Liver (tissue), 9 donors: Measurements from ENCODE around the gene ERC1. TPM values are rescaled to one million over a fixed set of nuclear protein-coding genes. Genes with fewer than 3 reads are reported as not detected.

Experiments used
- DNase-seq: peaks from one replicate; pipeline ENCODE4 v3.0.0-alpha.2; 2017; ENCODE audit warnings: low spot score
- H3K27ac ChIP-seq, 2 donors: one replicate each; pipeline ENCODE4 v1.7.0; 2013; ENCODE audit warnings: inconsistent platforms in 2 of 2, low read length in 2 of 2, control low read depth in 1 of 2, low read depth in 1 of 2, mild to moderate bottlenecking in 1 of 2
- H3K27me3 ChIP-seq, 4 donors: one replicate each; pipeline versions ENCODE4 v1.6.1 to v1.7.0; 2013; ENCODE audit warnings: low read length in 3 of 4, inconsistent platforms in 1 of 4, mild to moderate bottlenecking in 1 of 4, moderate library complexity in 1 of 4; ENCODE audit not compliant: control insufficient read depth in 4 of 4, insufficient read depth in 4 of 4
- H3K36me3 ChIP-seq, 4 donors: one replicate each; pipeline versions ENCODE4 v1.6.1 to v1.7.0; 2013; ENCODE audit warnings: low read length in 3 of 4, mild to moderate bottlenecking in 3 of 4, low read depth in 1 of 4, moderate library complexity in 1 of 4; ENCODE audit not compliant: control insufficient read depth in 4 of 4, insufficient read depth in 3 of 4
- H3K4me1 ChIP-seq, 4 donors: one replicate each; pipeline versions ENCODE4 v1.6.1 to v1.7.0; 2013; ENCODE audit warnings: low read length in 3 of 4, mild to moderate bottlenecking in 3 of 4, moderate library complexity in 1 of 4; ENCODE audit not compliant: control insufficient read depth in 4 of 4, insufficient read depth in 4 of 4
- H3K4me3 ChIP-seq, 3 donors: one replicate each; pipeline versions ENCODE4 v1.6.1 to v1.7.0; 2013; ENCODE audit warnings: low read length in 3 of 3, control low read depth in 1 of 3, low read depth in 1 of 3, mild to moderate bottlenecking in 1 of 3
- H3K9ac ChIP-seq, 2 donors: one replicate each; pipeline ENCODE4 v1.7.0; 2013; ENCODE audit warnings: low read length in 2 of 2, mild to moderate bottlenecking in 2 of 2, moderate library complexity in 2 of 2, control low read depth in 1 of 2, low read depth in 1 of 2
- H3K9me3 ChIP-seq, 4 donors: one replicate each; pipeline versions ENCODE4 v1.6.1 to v1.7.0; 2013; ENCODE audit warnings: low read length in 3 of 4; ENCODE audit not compliant: control insufficient read depth in 4 of 4
- EGR1 ChIP-seq, 2 donors: IDR thresholded peaks; 2 replicates each; pipeline ENCODE4 v1.6.1; 2016 to 2018; ENCODE audit warnings: antibody characterized with exemption in 2 of 2, low read depth in 2 of 2
- FOXA1 ChIP-seq: IDR thresholded peaks from 2 replicates; pipeline ENCODE4 v1.6.1; 2016; ENCODE audit warnings: antibody characterized with exemption
- FOXA2 ChIP-seq: IDR thresholded peaks from 2 replicates; pipeline ENCODE4 v1.6.1; 2016; ENCODE audit warnings: antibody characterized with exemption
- GABPA ChIP-seq, 2 donors: IDR thresholded peaks in 1 of 2; conservative IDR thresholded peaks in 1 of 2; 2 replicates each; pipeline ENCODE4 v1.6.1; 2016; ENCODE audit warnings: antibody characterized with exemption in 2 of 2, mild to moderate bottlenecking in 1 of 2, moderate library complexity in 1 of 2
- HNF4A ChIP-seq, 2 donors: conservative IDR thresholded peaks; 2 replicates each; pipeline ENCODE4 v1.6.1; 2016; ENCODE audit warnings: antibody characterized with exemption in 2 of 2, mild to moderate bottlenecking in 2 of 2
- HNF4G ChIP-seq: IDR thresholded peaks from 2 replicates; pipeline ENCODE4 v1.6.1; 2016; ENCODE audit warnings: antibody characterized with exemption
- JUND ChIP-seq, 2 donors: IDR thresholded peaks; 2 replicates each; pipeline ENCODE4 v1.6.1; 2016; ENCODE audit warnings: antibody characterized with exemption in 2 of 2
- NR2F2 ChIP-seq: IDR thresholded peaks from 2 replicates; pipeline ENCODE4 v1.6.1; 2016; ENCODE audit warnings: antibody characterized with exemption
- RAD21 ChIP-seq, 2 donors: IDR thresholded peaks; 2 replicates each; pipeline ENCODE4 v1.6.1; 2016; ENCODE audit warnings: antibody characterized with exemption in 2 of 2, mild to moderate bottlenecking in 2 of 2
- RXRA ChIP-seq, 2 donors: IDR thresholded peaks; 2 replicates each; pipeline ENCODE4 v1.6.1; 2017 to 2018; ENCODE audit warnings: antibody characterized with exemption in 2 of 2, mild to moderate bottlenecking in 1 of 2
- SP1 ChIP-seq: IDR thresholded peaks from 2 replicates; pipeline ENCODE4 v1.6.1; 2018; ENCODE audit warnings: antibody characterized with exemption, mild to moderate bottlenecking
- TAF1 ChIP-seq: conservative IDR thresholded peaks from 2 replicates; pipeline ENCODE4 v1.6.1; 2016; ENCODE audit warnings: antibody characterized with exemption, mild to moderate bottlenecking
- YY1 ChIP-seq: IDR thresholded peaks from 2 replicates; pipeline ENCODE4 v1.6.1; 2016; ENCODE audit warnings: antibody characterized with exemption, mild to moderate bottlenecking
- WGBS: extraction: QIAGEN DNeasy Blood & Tissue Kit; methylation state at CpG from one replicate; pipeline ENCODE4 v1.1.7; 2013; 5-methylcytosine and 5-hydroxymethylcytosine counted together
- polyA plus RNA-seq, 2 donors: library from polyadenylated mRNA; stranded (reverse) in 1 of 2; unstranded in 1 of 2; fragments of 200-250 nt in 1 of 2; fragments of >200 nt in 1 of 2; fragmentation: Nextera tagmentation in 1 of 2; extraction: Ambion mirVana in 1 of 2; gene quantifications; one replicate each; pipeline versions ENCODE4 v1.2.1 to v1.2.3, GENCODE V29; 2013 to 2015
- total RNA-seq, 2 donors: library from RNA; depleted of rRNA; stranded (reverse); fragments of >200 nt; gene quantifications; one replicate each; pipeline ENCODE4 v1.2.3, GENCODE V29; 2014
- TF ChIP-seq, protein P1 (sequence below): IDR thresholded peaks from 2 replicates; pipeline ENCODE4 v1.6.1; 2016; ENCODE audit warnings: antibody characterized with exemption
- TF ChIP-seq, protein P2 (sequence below): IDR thresholded peaks from 2 replicates; pipeline ENCODE4 v1.6.1; 2016; ENCODE audit warnings: antibody characterized with exemption
- TF ChIP-seq, protein P3 (sequence below): fragments of 150-350 bp; IDR thresholded peaks from 2 replicates; pipeline ENCODE4 v1.5.1; 2017; ENCODE audit warnings: improper control_type of control experiment, low read depth, low read length; ENCODE audit not compliant: missing input control
- TF ChIP-seq, protein P4 (sequence below): IDR thresholded peaks from 2 replicates; pipeline ENCODE4 v1.6.1; 2016; ENCODE audit warnings: antibody characterized with exemption
- TF ChIP-seq, protein P5 (sequence below): IDR thresholded peaks from 2 replicates; pipeline ENCODE4 v1.6.1; 2016; ENCODE audit warnings: antibody characterized with exemption, mild to moderate bottlenecking
- donor health status: healthy.
- donor health status: healthy.
- donor health status: healthy.
- donor health status: healthy.
- donor health status: healthy.

Gene ERC1
- total RNA-seq (10 to 100 TPM in 1 of 2 donors, 1 to 10 TPM in 1; 8.0 to 50.2 TPM), polyA plus RNA-seq (10 to 100 TPM in 1 of 2 donors, 1 to 10 TPM in 1; 6.2 to 12.5 TPM)

DNA sequence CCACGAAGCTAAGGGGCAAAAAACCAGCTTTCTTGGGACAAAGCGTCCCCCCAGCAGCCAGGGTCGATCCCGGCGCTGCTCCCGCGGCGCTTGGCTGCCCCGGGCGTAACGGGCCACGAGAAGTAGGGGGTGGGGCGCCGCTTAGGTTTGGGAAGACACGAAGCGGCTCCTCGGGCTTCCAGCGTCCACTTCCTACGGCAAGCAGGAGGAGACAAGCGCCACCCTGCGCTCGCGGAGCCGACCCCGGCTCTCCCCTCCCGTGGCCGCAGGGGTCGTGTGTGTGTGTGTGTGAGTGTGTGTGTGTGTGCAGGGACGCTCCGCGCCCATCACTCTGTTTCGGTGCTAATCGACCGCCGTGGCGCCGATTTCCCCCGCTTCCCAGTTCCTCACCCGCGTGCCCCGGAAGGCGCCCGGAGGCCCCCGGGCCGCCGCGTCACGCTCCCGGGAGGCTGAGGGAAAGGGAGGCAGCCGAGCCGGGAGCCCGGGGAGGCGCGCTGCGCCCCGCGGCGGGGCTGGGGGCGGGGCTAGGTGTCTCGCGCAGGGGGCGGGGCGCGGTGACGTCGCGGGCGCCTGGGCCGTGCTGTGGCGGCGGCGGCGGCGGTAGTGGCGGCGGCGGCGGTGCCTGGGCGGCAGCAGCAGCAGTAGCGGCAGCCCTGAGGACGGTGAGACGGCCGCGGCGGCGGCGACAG, at the start of gene ERC1:
TSS of gene ERC1 (plus strand) at position 563 of the 689 bp plus-strand sequence. CDS start 36,681 bp downstream, outside the sequence.
- Histone ChIP-seq H3K36me3 (no peaks in the 10 kb centered on the region), H3K9ac (peak within 1 kb of the TSS; percentile 72 to 98), H3K4me1 (peaks cover 0 to 24% (median 18%) of the 10 kb centered on the region in 4 donors), H3K27me3 (no peaks in the 10 kb centered on the region), H3K27ac (peak within 1 kb of the TSS; percentile 92 to 98), H3K9me3 (no peaks in the 10 kb centered on the region), H3K4me3 (peak within 1 kb of the TSS; percentile 74 to 85 (median 74))
- TF ChIP-seq GABPA (IDR thresholded peaks at IDR 0.05 in 1 of 2, conservative IDR thresholded peaks at IDR 0.05 in 1 of 2) (peak in 1 of 2 donors; percentile 52), SP1 (peak; percentile 40), JUND (IDR thresholded peaks at IDR 0.05) (no peak), NR2F2 (peak; percentile 65), RAD21 (IDR thresholded peaks at IDR 0.05) (peak in 1 of 2 donors; percentile 15), HNF4G (no peak), HNF4A (conservative IDR thresholded peaks at IDR 0.05) (peak; percentile 23 to 27), FOXA2 (no peak), FOXA1 (no peak), EGR1 (IDR thresholded peaks at IDR 0.05; ENCODE audit: low read depth in 2 of 2) (peak; percentile 33 to 62), TAF1 (peak; percentile 36), RXRA (IDR thresholded peaks at IDR 0.05) (peak in 1 of 2 donors; percentile 8), YY1 (peak; percentile 89)
- TF ChIP-seq, protein P1, sequence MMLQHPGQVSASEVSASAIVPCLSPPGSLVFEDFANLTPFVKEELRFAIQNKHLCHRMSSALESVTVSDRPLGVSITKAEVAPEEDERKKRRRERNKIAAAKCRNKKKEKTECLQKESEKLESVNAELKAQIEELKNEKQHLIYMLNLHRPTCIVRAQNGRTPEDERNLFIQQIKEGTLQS: no peak
- TF ChIP-seq, protein P2, sequence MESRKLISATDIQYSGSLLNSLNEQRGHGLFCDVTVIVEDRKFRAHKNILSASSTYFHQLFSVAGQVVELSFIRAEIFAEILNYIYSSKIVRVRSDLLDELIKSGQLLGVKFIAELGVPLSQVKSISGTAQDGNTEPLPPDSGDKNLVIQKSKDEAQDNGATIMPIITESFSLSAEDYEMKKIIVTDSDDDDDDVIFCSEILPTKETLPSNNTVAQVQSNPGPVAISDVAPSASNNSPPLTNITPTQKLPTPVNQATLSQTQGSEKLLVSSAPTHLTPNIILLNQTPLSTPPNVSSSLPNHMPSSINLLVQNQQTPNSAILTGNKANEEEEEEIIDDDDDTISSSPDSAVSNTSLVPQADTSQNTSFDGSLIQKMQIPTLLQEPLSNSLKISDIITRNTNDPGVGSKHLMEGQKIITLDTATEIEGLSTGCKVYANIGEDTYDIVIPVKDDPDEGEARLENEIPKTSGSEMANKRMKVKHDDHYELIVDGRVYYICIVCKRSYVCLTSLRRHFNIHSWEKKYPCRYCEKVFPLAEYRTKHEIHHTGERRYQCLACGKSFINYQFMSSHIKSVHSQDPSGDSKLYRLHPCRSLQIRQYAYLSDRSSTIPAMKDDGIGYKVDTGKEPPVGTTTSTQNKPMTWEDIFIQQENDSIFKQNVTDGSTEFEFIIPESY: no peak
- TF ChIP-seq, protein P3, sequence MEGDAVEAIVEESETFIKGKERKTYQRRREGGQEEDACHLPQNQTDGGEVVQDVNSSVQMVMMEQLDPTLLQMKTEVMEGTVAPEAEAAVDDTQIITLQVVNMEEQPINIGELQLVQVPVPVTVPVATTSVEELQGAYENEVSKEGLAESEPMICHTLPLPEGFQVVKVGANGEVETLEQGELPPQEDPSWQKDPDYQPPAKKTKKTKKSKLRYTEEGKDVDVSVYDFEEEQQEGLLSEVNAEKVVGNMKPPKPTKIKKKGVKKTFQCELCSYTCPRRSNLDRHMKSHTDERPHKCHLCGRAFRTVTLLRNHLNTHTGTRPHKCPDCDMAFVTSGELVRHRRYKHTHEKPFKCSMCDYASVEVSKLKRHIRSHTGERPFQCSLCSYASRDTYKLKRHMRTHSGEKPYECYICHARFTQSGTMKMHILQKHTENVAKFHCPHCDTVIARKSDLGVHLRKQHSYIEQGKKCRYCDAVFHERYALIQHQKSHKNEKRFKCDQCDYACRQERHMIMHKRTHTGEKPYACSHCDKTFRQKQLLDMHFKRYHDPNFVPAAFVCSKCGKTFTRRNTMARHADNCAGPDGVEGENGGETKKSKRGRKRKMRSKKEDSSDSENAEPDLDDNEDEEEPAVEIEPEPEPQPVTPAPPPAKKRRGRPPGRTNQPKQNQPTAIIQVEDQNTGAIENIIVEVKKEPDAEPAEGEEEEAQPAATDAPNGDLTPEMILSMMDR: no peak
- TF ChIP-seq, protein P4, sequence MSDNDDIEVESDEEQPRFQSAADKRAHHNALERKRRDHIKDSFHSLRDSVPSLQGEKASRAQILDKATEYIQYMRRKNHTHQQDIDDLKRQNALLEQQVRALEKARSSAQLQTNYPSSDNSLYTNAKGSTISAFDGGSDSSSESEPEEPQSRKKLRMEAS: peak; percentile 40
- TF ChIP-seq, protein P5, sequence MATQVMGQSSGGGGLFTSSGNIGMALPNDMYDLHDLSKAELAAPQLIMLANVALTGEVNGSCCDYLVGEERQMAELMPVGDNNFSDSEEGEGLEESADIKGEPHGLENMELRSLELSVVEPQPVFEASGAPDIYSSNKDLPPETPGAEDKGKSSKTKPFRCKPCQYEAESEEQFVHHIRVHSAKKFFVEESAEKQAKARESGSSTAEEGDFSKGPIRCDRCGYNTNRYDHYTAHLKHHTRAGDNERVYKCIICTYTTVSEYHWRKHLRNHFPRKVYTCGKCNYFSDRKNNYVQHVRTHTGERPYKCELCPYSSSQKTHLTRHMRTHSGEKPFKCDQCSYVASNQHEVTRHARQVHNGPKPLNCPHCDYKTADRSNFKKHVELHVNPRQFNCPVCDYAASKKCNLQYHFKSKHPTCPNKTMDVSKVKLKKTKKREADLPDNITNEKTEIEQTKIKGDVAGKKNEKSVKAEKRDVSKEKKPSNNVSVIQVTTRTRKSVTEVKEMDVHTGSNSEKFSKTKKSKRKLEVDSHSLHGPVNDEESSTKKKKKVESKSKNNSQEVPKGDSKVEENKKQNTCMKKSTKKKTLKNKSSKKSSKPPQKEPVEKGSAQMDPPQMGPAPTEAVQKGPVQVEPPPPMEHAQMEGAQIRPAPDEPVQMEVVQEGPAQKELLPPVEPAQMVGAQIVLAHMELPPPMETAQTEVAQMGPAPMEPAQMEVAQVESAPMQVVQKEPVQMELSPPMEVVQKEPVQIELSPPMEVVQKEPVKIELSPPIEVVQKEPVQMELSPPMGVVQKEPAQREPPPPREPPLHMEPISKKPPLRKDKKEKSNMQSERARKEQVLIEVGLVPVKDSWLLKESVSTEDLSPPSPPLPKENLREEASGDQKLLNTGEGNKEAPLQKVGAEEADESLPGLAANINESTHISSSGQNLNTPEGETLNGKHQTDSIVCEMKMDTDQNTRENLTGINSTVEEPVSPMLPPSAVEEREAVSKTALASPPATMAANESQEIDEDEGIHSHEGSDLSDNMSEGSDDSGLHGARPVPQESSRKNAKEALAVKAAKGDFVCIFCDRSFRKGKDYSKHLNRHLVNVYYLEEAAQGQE: no peak
- DNase-seq: peak; percentile 92
- under 1% methylated on average over 87 of the region's 87 CpGs for WGBS
